Adipose tissue (tissue), 3 donors: ENCODE data around the gene AMACR. TPM values are rescaled to one million over a fixed set of nuclear protein-coding genes. Genes with fewer than 3 reads are reported as not detected.

ENCODE experiments used
- H3K27ac ChIP-seq: one replicate; pipeline ENCODE4 v1.5.1; 2013; ENCODE audit warnings: low read depth, low read length
- WGBS, 3 donors: extraction: QIAGEN DNeasy Blood & Tissue Kit; methylation state at CpG; one replicate each; pipeline ENCODE4 v1.1.7; 2013; 5-methylcytosine and 5-hydroxymethylcytosine counted together
- polyA plus RNA-seq, 3 donors: library from polyadenylated mRNA; stranded (reverse); fragments of 200-250 nt; gene quantifications; one replicate each; pipeline ENCODE4 v1.2.3, GENCODE V29; 2013
- donor health status: healthy with polysubstance abuse.
- donor health status: Bipolar disorder and iron deficiency.
- donor health status: healthy.

The AMACR gene
- polyA plus RNA-seq, 3 donors, result 6.9 to 9.1 (median 8.6) TPM

- H3K27ac ChIP-seq, result no peak overlapping the region
- WGBS, 3 donors, result 74 to 80% (median 78%) methylated on average over 5 of the region's 5 CpGs
Observed at GRCh38 chr5:33941090-33941489, 66.8 kb downstream of the AMACR start.

- WGBS, 3 donors, result 70 to 71% (median 71%) methylated on average over 8 of the region's 8 CpGs
- no peak overlapping the region for H3K27ac ChIP-seq
Observed at GRCh38 chr5:33939556-33940262, 68.1 kb downstream of the AMACR start.

- WGBS, 3 donors, result 10 to 25% (median 15%) methylated on average over 15 of the region's 15 CpGs
- H3K27ac ChIP-seq, result no peak overlapping the region
Observed at GRCh38 chr5:33938881-33939280, 69.0 kb downstream of the AMACR start.

- WGBS, 3 donors, result 15 to 28% (median 27%) methylated on average over 14 of the region's 14 CpGs
- no peak overlapping the region for H3K27ac ChIP-seq
Observed at GRCh38 chr5:33938507-33938796, 69.4 kb downstream of the AMACR start.

- WGBS, 3 donors, result 17 to 29% (median 21%) methylated on average over 54 of the region's 54 CpGs
- no peak overlapping the region for H3K27ac ChIP-seq
Observed at GRCh38 chr5:33937707-33938506, 69.9 kb downstream of the AMACR start.

- H3K27ac ChIP-seq, result no peak overlapping the region
- WGBS, 3 donors, result 26 to 45% (median 39%) methylated on average over 54 of the region's 54 CpGs
Observed at GRCh38 chr5:33937017-33937706, 70.7 kb downstream of the AMACR start.

- WGBS, 3 donors, result 5 to 10% (median 9%) methylated on average over 45 of the region's 45 CpGs
- H3K27ac ChIP-seq, result no peak within 1 kb of the TSS
Observed at GRCh38 chr5:33936381-33937016, 71.4 kb downstream of the AMACR start, which contains the start of gene RXFP3. RXFP3 (plus strand) TSS chr5:33936386; CDS start chr5:33936741, 355 bp downstream.

Other genes with a start within 250 kb of the AMACR start
- 10 to 100 TPM in 1 of 3 donors, 1 to 10 TPM in 1, under 1 TPM in 1; 0.74 to 17.6 (median 2.4) TPM for gene ADAMTS12, start 116.1 kb downstream of the AMACR start, polyA plus RNA-seq
- gene RXFP3, start 71.7 kb downstream of the AMACR start, polyA plus RNA-seq, result under 1 TPM in 1 of 3 donors, not detected in 2; 0.06 TPM
- gene SLC45A2, start 23.4 kb downstream of the AMACR start, polyA plus RNA-seq, result under 1 TPM in 1 of 3 donors, not detected in 2; 0.02 TPM
- 1 to 10 TPM; 1.6 to 4.4 (median 1.9) TPM for gene C1QTNF3, start 35.2 kb upstream of the AMACR start, polyA plus RNA-seq